Keratinocyte (primary cell): ENCODE results near the gene MTHFD2L.

Experiments used
- EZH2 ChIP-seq: IDR thresholded peaks from one replicate; pipeline ENCODE4 v1.6.1; 2012; ENCODE audit warnings: inconsistent platforms, mild to moderate bottlenecking, low read length, moderate library complexity
- TF ChIP-seq, protein P1 (sequence below), 3 experiments: IDR thresholded peaks in 1 of 3; conservative IDR thresholded peaks in 1 of 3; optimal IDR thresholded peaks in 1 of 3; 2 replicates in 2 of 3; 3 replicates in 1 of 3; pipeline versions ENCODE3 to v1.5.1; 2011; ENCODE audit warnings: low read length in 3 of 3, mild to moderate bottlenecking in 3 of 3, moderate library complexity in 2 of 3, control low read depth in 1 of 3, inconsistent platforms in 1 of 3; ENCODE audit not compliant: insufficient read depth in 2 of 3; ENCODE audit errors: extremely low read depth in 1 of 3

- TF ChIP-seq, protein P1, sequence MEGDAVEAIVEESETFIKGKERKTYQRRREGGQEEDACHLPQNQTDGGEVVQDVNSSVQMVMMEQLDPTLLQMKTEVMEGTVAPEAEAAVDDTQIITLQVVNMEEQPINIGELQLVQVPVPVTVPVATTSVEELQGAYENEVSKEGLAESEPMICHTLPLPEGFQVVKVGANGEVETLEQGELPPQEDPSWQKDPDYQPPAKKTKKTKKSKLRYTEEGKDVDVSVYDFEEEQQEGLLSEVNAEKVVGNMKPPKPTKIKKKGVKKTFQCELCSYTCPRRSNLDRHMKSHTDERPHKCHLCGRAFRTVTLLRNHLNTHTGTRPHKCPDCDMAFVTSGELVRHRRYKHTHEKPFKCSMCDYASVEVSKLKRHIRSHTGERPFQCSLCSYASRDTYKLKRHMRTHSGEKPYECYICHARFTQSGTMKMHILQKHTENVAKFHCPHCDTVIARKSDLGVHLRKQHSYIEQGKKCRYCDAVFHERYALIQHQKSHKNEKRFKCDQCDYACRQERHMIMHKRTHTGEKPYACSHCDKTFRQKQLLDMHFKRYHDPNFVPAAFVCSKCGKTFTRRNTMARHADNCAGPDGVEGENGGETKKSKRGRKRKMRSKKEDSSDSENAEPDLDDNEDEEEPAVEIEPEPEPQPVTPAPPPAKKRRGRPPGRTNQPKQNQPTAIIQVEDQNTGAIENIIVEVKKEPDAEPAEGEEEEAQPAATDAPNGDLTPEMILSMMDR (optimal IDR thresholded peaks at IDR 0.05 in 1 of 3, IDR thresholded peaks at IDR 0.05 in 1 of 3, conservative IDR thresholded peaks at IDR 0.05 in 1 of 3; ENCODE audit: extremely low read depth in 1 of 3, insufficient read depth in 2 of 3, low read length in 3 of 3) = no peak
- no peak for TF ChIP-seq EZH2
Observed at GRCh38 chr4:74114234-74114633, 43.7 kb upstream of the MTHFD2L start.
